Neural progenitor cell (in vitro differentiated cells): ENCODE results near the gene UNCX.

Experiments
- CTCF ChIP-seq: fragments of 200-600 bp; sonication (generic); IDR thresholded peaks from 2 replicates; pipeline ENCODE4 v1.5.1; 2017; ENCODE audit warnings: antibody characterized with exemption, mild to moderate bottlenecking
- EZH2 ChIP-seq: fragments of 200-600 bp; sonication (generic); IDR thresholded peaks from 2 replicates; pipeline ENCODE4 v1.6.1; 2017; ENCODE audit warnings: antibody characterized with exemption, mild to moderate bottlenecking, moderate library complexity

DNA sequence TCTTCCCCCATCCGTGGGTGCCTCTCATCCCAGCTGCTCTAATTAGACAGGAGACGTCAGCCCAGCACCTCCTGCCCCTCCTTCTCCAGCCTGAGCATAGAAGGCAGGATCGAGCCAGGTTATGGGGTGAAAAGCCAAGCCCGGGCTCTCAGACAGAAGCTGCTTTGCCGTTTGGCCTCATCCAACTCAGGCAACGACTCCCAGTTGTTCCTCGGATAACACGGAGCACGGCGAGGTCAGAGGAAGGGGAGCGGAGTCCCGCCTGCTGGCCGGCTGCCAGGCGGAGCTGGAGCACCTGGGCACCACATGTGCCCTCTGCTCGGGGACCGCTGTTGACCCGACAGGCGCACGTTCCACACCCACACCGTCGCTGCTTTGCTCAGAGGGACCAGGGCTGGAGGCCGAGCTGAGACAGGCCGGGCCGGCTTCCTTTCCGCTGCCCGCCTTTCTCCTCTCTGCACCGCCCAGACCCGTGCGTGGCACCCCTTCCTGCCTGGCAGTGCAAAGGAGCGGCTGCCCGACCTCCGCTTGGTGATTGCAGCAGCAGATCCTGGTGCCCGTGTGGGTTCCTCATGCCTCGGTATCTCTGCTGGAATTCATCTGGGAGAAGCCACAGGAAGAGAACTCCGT lies 21.6 kb upstream of the UNCX start:
- TF ChIP-seq CTCF: no peak
- no peak for TF ChIP-seq EZH2
